Stomach (tissue), 9 donors: Measurements from ENCODE around the gene CEACAM5. TPM values are rescaled to one million over a fixed set of nuclear protein-coding genes. Genes with fewer than 3 reads are reported as not detected.

Experiments
- DNase-seq, 2 donors: peaks; one replicate each; pipeline versions ENCODE4 v3.0.0 to v3.0.0-alpha.2; 2013 to 2019
- H3K27ac ChIP-seq, 5 donors: fragments of 200-600 bp in 4 of 5; sonication (generic) in 4 of 5; one replicate each; pipeline ENCODE4 v1.5.1; 2013 to 2019; ENCODE audit warnings: mild to moderate bottlenecking in 1 of 5, moderate library complexity in 1 of 5
- H3K27me3 ChIP-seq, 3 donors: fragments of 200-600 bp; sonication (generic); one replicate each; pipeline ENCODE4 v1.5.1; 2017 to 2019; ENCODE audit warnings: mixed run types in 1 of 3
- H3K36me3 ChIP-seq, 4 donors: fragments of 200-600 bp; sonication (generic); 1 replicate in 3 of 4; 2 replicates in 1 of 4; pipeline ENCODE4 v1.5.1; 2016 to 2019
- H3K4me1 ChIP-seq, 4 donors: fragments of 200-600 bp; sonication (generic); one replicate each; pipeline ENCODE4 v1.5.1; 2016 to 2019
- H3K4me3 ChIP-seq, 4 donors: fragments of 200-600 bp; sonication (generic) in 3 of 4; one replicate each; pipeline ENCODE4 v1.5.1; 2016 to 2019; ENCODE audit warnings: mild to moderate bottlenecking in 1 of 4
- H3K9me3 ChIP-seq, 4 donors: fragments of 200-600 bp; sonication (generic); one replicate each; pipeline ENCODE4 v1.5.1; 2016 to 2019
- EP300 ChIP-seq: sonication (generic); formaldehyde crosslinking; IDR thresholded peaks from one replicate; pipeline ENCODE4 v1.6.1; 2017; ENCODE audit warnings: antibody characterized with exemption
- POLR2A ChIP-seq, 4 donors: fragments of 450-650 bp; IDR thresholded peaks; one replicate each; pipeline ENCODE4 v1.6.1; 2016; ENCODE audit warnings: antibody characterized with exemption in 4 of 4, control low read depth in 2 of 4, mild to moderate bottlenecking in 1 of 4, moderate library complexity in 1 of 4
- POLR2AphosphoS5 ChIP-seq, 3 donors: sonication (generic); formaldehyde crosslinking; IDR thresholded peaks; one replicate each; pipeline ENCODE4 v1.6.1; 2016; ENCODE audit warnings: antibody characterized with exemption in 3 of 3
- WGBS, 5 donors: extraction: QIAGEN DNeasy Blood & Tissue Kit in 3 of 5; methylation state at CpG; one replicate each; pipeline versions ENCODE4 v1.1.5 to v1.1.7; 2013 to 2018; 5-methylcytosine and 5-hydroxymethylcytosine counted together
- intact Hi-C: fragments of 100-400 bp; cut with DNase I; formaldehyde crosslinking; loops from one replicate; pipeline ENCODE4 v1.15.1; 2023; ENCODE audit warnings: low total_unique reads
- polyA plus RNA-seq, 3 donors: library from polyadenylated mRNA; stranded (reverse); fragments of 200-250 nt; gene quantifications; one replicate each; pipeline ENCODE4 v1.2.3, GENCODE V29; 2013
- total RNA-seq, 5 donors: library from RNA; depleted of rRNA; stranded (reverse); fragments of >200 nt; gene quantifications; one replicate each; pipeline versions ENCODE4 v1.1.0 to v1.2.3, GENCODE V29; 2014 to 2016
- TF ChIP-seq, protein P1 (sequence below), 7 experiments: fragments of 450-650 bp in 4 of 7; fragments of 200-600 bp in 3 of 7; sonication (generic) in 3 of 7; IDR thresholded peaks; one replicate each; pipeline ENCODE4 v1.5.1; 2016 to 2019; ENCODE audit warnings: antibody characterized with exemption in 7 of 7, control low read depth in 2 of 7, mild to moderate bottlenecking in 1 of 7
- donor health status: healthy with polysubstance abuse.
- donor health status: Bipolar disorder and iron deficiency.
- donor health status: healthy.

Gene CEACAM5
- total and polyA plus RNA-seq, 8 donors = 0.72 to 118 (median 20.6) TPM

DNA sequence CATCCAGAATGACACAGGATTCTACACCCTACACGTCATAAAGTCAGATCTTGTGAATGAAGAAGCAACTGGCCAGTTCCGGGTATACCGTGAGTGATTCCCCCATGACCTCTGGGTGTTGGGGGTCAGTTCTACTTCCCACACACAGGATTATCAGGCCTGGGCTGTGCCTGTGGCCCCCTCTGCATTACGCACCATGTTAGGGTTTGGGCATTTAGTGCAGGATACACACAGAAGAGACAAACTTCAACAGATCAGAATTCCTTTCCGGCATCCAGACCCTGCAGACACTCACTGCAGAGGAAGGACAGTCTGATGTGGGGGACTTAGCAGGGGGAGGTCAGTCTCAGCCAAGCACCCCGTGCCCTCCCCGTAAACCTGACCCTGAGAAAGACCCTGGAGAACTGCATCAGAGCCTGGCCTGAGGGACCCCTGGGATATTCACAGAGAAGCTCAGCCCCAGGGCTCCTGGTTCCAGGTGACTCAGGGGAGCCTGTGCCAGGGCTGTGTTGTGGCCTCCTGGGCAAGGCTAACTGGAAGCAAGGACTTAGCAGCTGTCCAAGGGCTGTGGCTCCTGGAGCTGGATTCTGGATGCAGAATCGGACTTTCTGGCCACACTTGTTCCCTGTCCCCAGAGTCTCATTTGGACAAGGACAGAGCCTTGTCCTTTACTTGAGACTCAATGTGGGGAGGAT lies 1.7 kb downstream of the CEACAM5 start:
- TF ChIP-seq POLR2A (IDR thresholded peaks at IDR 0.05) (no peak), EP300 (no peak), POLR2AphosphoS5 (IDR thresholded peaks at IDR 0.05) (no peak)
- TF ChIP-seq, protein P1, sequence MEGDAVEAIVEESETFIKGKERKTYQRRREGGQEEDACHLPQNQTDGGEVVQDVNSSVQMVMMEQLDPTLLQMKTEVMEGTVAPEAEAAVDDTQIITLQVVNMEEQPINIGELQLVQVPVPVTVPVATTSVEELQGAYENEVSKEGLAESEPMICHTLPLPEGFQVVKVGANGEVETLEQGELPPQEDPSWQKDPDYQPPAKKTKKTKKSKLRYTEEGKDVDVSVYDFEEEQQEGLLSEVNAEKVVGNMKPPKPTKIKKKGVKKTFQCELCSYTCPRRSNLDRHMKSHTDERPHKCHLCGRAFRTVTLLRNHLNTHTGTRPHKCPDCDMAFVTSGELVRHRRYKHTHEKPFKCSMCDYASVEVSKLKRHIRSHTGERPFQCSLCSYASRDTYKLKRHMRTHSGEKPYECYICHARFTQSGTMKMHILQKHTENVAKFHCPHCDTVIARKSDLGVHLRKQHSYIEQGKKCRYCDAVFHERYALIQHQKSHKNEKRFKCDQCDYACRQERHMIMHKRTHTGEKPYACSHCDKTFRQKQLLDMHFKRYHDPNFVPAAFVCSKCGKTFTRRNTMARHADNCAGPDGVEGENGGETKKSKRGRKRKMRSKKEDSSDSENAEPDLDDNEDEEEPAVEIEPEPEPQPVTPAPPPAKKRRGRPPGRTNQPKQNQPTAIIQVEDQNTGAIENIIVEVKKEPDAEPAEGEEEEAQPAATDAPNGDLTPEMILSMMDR (IDR thresholded peaks at IDR 0.05) = no peak
- Histone ChIP-seq H3K27me3 (peaks cover 0 to 63% (median 4%) of the 10 kb centered on the region in 3 donors), H3K4me3 (peak overlapping the region in 1 of 4 donors; percentile 6), H3K9me3 (no peaks in the 10 kb centered on the region), H3K27ac (no peak overlapping the region), H3K36me3 (no peaks in the 10 kb centered on the region), H3K4me1 (no peaks in the 10 kb centered on the region)
- 83 to 92% (median 87%) methylated on average over 5 to 8 of the region's 8 CpGs for WGBS, 5 donors
- intact Hi-C loops = no loop called here
- peak in 1 of 2 donors; percentile 19 for DNase-seq

DNA sequence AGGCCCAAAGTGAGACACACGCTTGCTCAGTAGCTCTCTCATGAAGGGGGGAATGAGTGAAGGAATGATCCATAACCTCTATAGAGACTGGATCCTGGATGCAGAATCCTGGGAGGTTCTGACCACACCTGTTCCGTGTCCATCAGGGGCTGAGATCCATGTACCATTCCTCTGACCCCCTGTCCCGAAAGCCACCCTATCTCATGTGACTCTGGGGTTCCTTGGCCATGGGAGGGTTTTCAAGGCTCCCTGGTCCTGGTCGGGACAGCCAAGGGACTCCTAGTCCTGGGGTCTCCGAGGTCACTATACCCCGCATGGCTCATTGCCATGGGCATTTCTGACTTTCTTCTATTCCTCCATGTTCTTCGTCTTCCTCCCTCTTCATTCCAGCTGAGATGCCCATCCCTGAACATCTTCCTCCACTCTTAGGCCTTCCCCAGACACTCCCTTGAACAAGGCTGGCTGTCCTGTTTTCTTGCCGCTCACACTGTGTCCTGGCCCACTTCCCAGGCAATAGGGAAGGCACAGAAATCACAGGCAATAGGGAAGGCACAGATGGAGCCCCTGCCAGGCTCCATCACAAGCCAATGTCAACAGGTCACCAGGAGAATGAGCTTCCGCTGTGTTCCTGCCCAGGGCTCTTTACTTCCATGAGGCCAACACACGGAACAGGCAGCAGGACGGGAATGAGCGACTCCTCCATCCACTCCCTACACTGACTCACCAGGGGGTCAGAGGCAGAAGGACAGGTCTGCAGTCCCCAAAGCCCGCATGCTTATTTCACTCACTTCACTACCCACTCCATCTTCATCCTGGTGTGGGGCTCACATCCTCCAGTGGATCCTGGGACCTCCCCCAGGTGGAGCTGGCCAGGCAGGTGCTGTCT lies 3.2 kb downstream of the CEACAM5 start:
- TF ChIP-seq POLR2AphosphoS5 (IDR thresholded peaks at IDR 0.05) (no peak), POLR2A (IDR thresholded peaks at IDR 0.05) (no peak), EP300 (no peak)
- TF ChIP-seq, protein P1 (IDR thresholded peaks at IDR 0.05) = no peak
- intact Hi-C loops = no loop called here
- Histone ChIP-seq H3K4me1 (no peaks in the 10 kb centered on the region), H3K9me3 (no peaks in the 10 kb centered on the region), H3K4me3 (peak overlapping the region in 1 of 4 donors; percentile 22), H3K36me3 (no peaks in the 10 kb centered on the region), H3K27me3 (peaks cover 0 to 62% (median 4%) of the 10 kb centered on the region in 3 donors), H3K27ac (no peak overlapping the region)
- WGBS, 5 donors = 76 to 88% (median 81%) methylated on average over 12 to 13 of the region's 13 CpGs
- DNase-seq = peak in 1 of 2 donors; percentile 22

DNA sequence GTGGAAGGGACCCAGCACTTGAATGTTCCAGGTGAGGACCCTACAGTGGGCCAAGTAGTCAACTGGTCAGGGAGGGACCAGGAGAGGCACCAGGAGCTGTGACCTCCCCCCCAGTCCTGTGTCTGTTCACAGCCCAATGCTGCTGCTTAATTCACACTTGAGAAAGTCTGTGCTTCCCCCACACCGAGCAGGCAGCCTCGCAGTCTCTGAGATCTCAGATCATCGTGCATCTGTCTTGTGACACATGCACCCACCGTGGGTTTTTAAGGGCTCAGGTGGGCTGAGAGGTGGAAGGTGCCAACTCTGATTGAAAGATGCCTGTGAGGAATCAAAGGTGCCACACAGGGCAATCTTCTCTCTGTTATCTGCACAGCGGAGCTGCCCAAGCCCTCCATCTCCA lies 6.2 kb downstream of the CEACAM5 start:
- no peaks in the 10 kb centered on the region for H3K36me3 ChIP-seq
- intact Hi-C loops = no loop called here
- no peak overlapping the region for H3K27ac ChIP-seq
- no peak overlapping the region for H3K4me3 ChIP-seq
- peaks cover 0 to 60% (median 4%) of the 10 kb centered on the region in 3 donors for H3K27me3 ChIP-seq
- no peak for DNase-seq
- no peaks in the 10 kb centered on the region for H3K9me3 ChIP-seq
- H3K4me1 ChIP-seq = no peaks in the 10 kb centered on the region
- TF ChIP-seq EP300 (no peak), POLR2A (IDR thresholded peaks at IDR 0.05) (no peak), POLR2AphosphoS5 (IDR thresholded peaks at IDR 0.05) (no peak)
- TF ChIP-seq, protein P1 (IDR thresholded peaks at IDR 0.05) = no peak
- 70 to 84% (median 82%) methylated on average over 5 of the region's 5 CpGs for WGBS, 5 donors

DNA sequence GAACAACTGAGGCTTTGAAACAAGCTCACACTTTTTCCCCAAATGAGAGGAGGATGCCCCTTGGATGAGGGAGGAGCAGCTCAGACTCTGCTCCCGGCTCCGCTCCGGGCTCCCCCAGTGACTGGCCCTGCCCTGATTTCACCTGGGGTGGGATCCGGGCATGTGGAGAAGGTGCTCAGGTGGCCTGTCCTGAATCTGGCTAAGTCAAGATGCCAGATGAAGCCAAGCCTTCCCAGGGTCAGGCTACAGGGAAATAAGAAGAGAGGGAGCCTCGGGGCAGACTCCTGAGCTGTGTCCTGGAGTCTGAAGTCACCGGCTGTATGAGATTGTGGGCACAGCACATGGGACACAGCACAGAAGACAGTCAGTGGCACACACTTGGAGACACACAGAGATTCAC lies 10.3 kb downstream of the CEACAM5 start:
- no peaks in the 10 kb centered on the region for H3K9me3 ChIP-seq

More for the DNA sequence above, 10.3 kb downstream of the CEACAM5 start:
- DNase-seq = no peak
- Histone ChIP-seq H3K4me1 (no peaks in the 10 kb centered on the region), H3K27ac (no peak overlapping the region), H3K36me3 (no peaks in the 10 kb centered on the region), H3K27me3 (peaks cover 0 to 64% (median 4%) of the 10 kb centered on the region in 3 donors), H3K4me3 (no peak overlapping the region)
- WGBS, 5 donors = 66 to 87% (median 79%) methylated on average over 6 of the region's 6 CpGs
- no peak for TF ChIP-seq POLR2A (IDR thresholded peaks at IDR 0.05)
- TF ChIP-seq, protein P1 (IDR thresholded peaks at IDR 0.05) = no peak
- no peak for TF ChIP-seq EP300
- TF ChIP-seq POLR2AphosphoS5 (IDR thresholded peaks at IDR 0.05) = no peak
- intact Hi-C loops = no loop called here
